GM12801 (cell line): ENCODE results near the gene LDB2.

ENCODE experiments used
- TF ChIP-seq, protein P1 (sequence below): IDR thresholded peaks from one replicate; pipeline ENCODE4 v1.5.1; 2011; ENCODE audit warnings: control low read depth; ENCODE audit not compliant: insufficient read length; ENCODE audit errors: extremely low read depth

The LDB2 gene

GRCh38 chr4:16580514-16580913 is 317.9 kb downstream of the LDB2 start:
- TF ChIP-seq, protein P1, sequence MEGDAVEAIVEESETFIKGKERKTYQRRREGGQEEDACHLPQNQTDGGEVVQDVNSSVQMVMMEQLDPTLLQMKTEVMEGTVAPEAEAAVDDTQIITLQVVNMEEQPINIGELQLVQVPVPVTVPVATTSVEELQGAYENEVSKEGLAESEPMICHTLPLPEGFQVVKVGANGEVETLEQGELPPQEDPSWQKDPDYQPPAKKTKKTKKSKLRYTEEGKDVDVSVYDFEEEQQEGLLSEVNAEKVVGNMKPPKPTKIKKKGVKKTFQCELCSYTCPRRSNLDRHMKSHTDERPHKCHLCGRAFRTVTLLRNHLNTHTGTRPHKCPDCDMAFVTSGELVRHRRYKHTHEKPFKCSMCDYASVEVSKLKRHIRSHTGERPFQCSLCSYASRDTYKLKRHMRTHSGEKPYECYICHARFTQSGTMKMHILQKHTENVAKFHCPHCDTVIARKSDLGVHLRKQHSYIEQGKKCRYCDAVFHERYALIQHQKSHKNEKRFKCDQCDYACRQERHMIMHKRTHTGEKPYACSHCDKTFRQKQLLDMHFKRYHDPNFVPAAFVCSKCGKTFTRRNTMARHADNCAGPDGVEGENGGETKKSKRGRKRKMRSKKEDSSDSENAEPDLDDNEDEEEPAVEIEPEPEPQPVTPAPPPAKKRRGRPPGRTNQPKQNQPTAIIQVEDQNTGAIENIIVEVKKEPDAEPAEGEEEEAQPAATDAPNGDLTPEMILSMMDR: no peak

- TF ChIP-seq, protein P1: no peak
Observed at GRCh38 chr4:16579866-16580265, 318.6 kb downstream of the LDB2 start.

GRCh38 chr4:16577177-16577576 is 321.3 kb downstream of the LDB2 start:
- TF ChIP-seq, protein P1: no peak

DNA sequence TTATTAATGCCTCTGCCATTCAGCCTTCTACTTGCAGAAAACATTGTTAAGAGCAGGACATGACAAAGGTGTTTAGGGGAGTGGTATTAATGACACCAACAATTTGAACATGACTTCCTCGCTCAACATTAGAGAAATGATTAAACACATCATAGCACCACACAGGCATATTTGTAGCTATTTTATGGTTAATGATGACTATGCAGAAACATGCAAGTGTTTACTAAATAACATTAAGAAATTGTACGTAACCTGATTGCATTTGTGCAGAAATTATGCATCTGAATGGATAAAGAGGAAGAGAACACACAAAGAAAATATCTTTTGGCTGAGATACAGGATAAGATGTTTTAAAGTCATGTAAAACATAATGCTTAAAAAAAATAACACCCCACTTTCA is 323.5 kb downstream of the LDB2 start:
- TF ChIP-seq, protein P1: no peak

GRCh38 chr4:16573739-16574138 is 324.7 kb downstream of the LDB2 start:
- TF ChIP-seq, protein P1: no peak

- TF ChIP-seq, protein P1: no peak
Observed at GRCh38 chr4:16573206-16573605, 325.2 kb downstream of the LDB2 start.

DNA sequence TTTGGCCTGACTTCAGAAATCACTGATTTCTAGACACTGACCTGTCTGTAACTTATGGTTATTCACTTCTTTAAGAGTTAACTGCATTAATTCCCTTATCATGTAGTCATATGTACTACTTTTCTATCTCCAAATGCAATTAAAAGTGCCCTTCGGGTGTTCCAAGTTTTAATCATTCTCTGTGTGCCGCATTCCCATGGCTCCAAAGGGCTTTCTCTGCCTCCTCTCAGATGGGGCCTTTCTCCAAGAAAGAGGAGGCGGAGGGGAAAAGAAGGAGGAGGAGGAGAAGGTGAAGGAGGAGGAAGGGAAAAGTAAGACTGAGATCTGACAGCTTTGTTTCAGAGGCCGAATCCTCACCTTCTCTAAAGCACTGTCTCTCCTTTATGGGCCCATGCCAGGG is 325.8 kb downstream of the LDB2 start:
- TF ChIP-seq, protein P1: no peak

DNA sequence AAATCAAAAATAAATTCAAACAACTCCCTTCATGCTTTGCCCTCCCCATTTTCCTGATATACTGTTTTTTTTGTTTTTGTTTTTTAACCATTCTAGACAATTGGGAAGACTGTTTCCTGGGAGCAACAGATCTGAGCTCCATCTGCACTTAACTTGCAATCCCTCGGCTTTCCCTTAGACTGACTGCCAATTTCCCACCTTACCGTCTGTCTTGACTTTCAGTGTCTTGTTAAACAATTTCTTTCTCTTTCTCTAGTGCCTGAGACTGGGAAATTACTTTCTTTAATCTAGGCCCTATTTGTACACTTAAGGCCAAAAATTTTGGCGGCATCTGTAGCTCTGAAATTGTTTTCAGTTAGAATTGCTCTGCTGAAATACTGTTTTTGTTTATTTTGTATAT is 326.3 kb downstream of the LDB2 start:
- TF ChIP-seq, protein P1: no peak
